Measurements from ENCODE around the gene ST7.

The ST7 gene

DNA sequence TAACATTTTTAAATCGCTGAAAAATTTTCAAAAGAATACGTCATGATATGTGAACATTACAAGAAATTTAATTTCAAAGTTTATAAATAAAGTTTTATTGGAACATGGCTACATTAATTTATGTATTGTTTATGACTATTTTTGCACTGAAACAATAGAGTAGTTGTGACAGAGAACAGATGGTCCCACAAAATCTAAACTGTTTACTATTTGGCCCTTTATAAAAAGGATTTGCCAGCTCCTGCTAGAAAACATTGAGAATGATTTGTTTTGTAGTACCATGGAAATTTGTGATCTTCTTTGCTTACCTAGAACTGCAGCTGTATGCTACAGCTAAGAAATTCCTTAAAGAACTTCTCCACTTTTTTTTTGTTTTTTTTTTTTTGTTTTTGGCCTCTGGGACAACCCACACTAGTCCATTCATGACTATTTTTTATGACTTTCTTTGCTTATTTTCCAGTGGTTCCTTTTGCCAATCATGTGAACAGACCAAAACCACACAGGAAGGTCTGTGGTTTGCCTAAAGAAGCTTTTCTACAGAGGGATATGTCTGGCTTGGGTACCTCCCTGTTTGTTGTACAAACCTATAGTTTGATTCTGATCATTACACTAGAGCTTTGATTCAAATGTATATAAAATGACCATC, 55.7 kb downstream of the ST7 start:
- no peak for TF ChIP-seq ESRRG (CRISPR knock-in tag; IDR thresholded peaks at IDR 0.05)
- peak; percentile 4; the same call in 1 of the 2 replicates for TF ChIP-seq ISL1 (CRISPR knock-in tag; IDR thresholded peaks at IDR 0.05)
- no peak for ATAC-seq

- no peak for TF ChIP-seq ESRRG (CRISPR knock-in tag; IDR thresholded peaks at IDR 0.05)
- no peak for TF ChIP-seq PATZ1 (CRISPR knock-in tag; IDR thresholded peaks at IDR 0.05; ENCODE audit: borderline replicate concordance)
- no peak for TF ChIP-seq ZNF565 (CRISPR knock-in tag; conservative IDR thresholded peaks at IDR 0.05; ENCODE audit: low read depth)
- TF ChIP-seq OSR1 (CRISPR knock-in tag; IDR thresholded peaks at IDR 0.05): no peak
- TF ChIP-seq TCF4 (CRISPR knock-in tag; IDR thresholded peaks at IDR 0.05; ENCODE audit: borderline replicate concordance): no peak
- TF ChIP-seq ISL1 (CRISPR knock-in tag; IDR thresholded peaks at IDR 0.05): no peak
- no peak for TF ChIP-seq CREB5 (CRISPR knock-in tag; IDR thresholded peaks at IDR 0.05; ENCODE audit: low read depth)
- TF ChIP-seq TOX (CRISPR knock-in tag; IDR thresholded peaks at IDR 0.05; ENCODE audit: borderline replicate concordance): no peak
- TF ChIP-seq ZC3H10 (CRISPR knock-in tag; IDR thresholded peaks at IDR 0.05): no peak
- no peak for TF ChIP-seq CSRNP3 (CRISPR knock-in tag; IDR thresholded peaks at IDR 0.05)
- no peak for TF ChIP-seq RARB (CRISPR knock-in tag; IDR thresholded peaks at IDR 0.05)
- no peak for TF ChIP-seq ZNF70 (CRISPR knock-in tag; IDR thresholded peaks at IDR 0.05)
- no peak for TF ChIP-seq PPARA (CRISPR knock-in tag; IDR thresholded peaks at IDR 0.05; ENCODE audit: borderline replicate concordance)
- no peak for TF ChIP-seq ZFP3 (CRISPR knock-in tag; IDR thresholded peaks at IDR 0.05)
- TF ChIP-seq SNAI2 (CRISPR knock-in tag; IDR thresholded peaks at IDR 0.05): no peak
- no peak for TF ChIP-seq CSDC2 (CRISPR knock-in tag; IDR thresholded peaks at IDR 0.05)
Measured at GRCh38 chr7:117009705-117010361, 56.5 kb downstream of the ST7 start.

DNA sequence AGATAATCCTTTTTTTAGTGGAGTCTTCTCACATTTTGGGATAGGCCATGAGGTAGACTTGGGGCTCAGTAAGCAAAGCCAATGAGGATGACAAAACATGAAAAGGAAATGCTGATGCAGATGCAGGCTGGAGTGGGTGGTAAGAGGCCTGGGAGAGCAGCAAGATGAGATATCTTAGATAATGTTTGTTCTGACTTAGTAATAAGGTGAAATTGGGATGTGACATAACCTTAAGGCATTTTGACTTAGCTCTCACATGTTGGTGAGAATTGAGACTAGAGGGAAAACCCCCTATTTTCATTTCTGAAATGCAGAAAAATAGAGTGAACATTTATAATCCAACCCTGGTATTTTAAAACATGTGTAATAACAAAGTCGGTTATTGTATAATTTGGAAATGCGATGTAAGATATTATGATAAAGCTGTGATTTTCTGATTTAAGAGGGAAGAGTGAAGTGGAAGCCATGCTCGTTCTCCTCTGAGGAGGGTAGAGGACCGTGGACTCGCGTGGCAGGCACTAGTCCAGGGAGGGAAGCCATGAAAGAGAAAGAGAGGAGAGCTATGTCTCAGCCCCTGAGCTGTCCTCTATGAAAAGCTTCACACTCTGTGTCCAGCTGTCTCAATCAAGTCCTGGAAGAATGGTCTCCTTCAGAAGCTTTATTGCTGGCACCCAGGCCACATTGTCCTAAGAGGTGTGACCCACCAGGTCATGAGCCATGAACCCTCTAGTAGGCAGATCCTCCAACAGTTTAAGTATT, 57.3 kb downstream of the ST7 start:
- TF ChIP-seq PATZ1 (CRISPR knock-in tag; IDR thresholded peaks at IDR 0.05; ENCODE audit: borderline replicate concordance): no peak
- TF ChIP-seq, protein P1, sequence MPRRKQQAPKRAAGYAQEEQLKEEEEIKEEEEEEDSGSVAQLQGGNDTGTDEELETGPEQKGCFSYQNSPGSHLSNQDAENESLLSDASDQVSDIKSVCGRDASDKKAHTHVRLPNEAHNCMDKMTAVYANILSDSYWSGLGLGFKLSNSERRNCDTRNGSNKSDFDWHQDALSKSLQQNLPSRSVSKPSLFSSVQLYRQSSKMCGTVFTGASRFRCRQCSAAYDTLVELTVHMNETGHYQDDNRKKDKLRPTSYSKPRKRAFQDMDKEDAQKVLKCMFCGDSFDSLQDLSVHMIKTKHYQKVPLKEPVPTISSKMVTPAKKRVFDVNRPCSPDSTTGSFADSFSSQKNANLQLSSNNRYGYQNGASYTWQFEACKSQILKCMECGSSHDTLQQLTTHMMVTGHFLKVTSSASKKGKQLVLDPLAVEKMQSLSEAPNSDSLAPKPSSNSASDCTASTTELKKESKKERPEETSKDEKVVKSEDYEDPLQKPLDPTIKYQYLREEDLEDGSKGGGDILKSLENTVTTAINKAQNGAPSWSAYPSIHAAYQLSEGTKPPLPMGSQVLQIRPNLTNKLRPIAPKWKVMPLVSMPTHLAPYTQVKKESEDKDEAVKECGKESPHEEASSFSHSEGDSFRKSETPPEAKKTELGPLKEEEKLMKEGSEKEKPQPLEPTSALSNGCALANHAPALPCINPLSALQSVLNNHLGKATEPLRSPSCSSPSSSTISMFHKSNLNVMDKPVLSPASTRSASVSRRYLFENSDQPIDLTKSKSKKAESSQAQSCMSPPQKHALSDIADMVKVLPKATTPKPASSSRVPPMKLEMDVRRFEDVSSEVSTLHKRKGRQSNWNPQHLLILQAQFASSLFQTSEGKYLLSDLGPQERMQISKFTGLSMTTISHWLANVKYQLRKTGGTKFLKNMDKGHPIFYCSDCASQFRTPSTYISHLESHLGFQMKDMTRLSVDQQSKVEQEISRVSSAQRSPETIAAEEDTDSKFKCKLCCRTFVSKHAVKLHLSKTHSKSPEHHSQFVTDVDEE (CRISPR knock-in tag; IDR thresholded peaks at IDR 0.05): no peak
- no peak for TF ChIP-seq TOX (CRISPR knock-in tag; IDR thresholded peaks at IDR 0.05; ENCODE audit: borderline replicate concordance)
- no peak for TF ChIP-seq ZNF70 (CRISPR knock-in tag; IDR thresholded peaks at IDR 0.05)
- no peak for TF ChIP-seq ZNF8 (CRISPR knock-in tag; IDR thresholded peaks at IDR 0.05)
- no peak for TF ChIP-seq BACH2 (CRISPR knock-in tag; IDR thresholded peaks at IDR 0.05; ENCODE audit: borderline replicate concordance)
- TF ChIP-seq CSDC2 (CRISPR knock-in tag; IDR thresholded peaks at IDR 0.05): no peak
- ATAC-seq: no peak

More at GRCh38 chr7:117009705-117010361, 56.5 kb downstream of the ST7 start:
- ATAC-seq: no peak

Data from SK-N-SH treated with all-trans-retinoic acid at 6 μM for 48 hours (cell line).